Measurements from ENCODE around the gene FNIP1.
"Not testable (repeated sequence)": the region's sequence is repeated elsewhere in the genome, so short reads cannot be mapped to it uniquely, and the experiment has no call there.

The FNIP1 gene

DNA sequence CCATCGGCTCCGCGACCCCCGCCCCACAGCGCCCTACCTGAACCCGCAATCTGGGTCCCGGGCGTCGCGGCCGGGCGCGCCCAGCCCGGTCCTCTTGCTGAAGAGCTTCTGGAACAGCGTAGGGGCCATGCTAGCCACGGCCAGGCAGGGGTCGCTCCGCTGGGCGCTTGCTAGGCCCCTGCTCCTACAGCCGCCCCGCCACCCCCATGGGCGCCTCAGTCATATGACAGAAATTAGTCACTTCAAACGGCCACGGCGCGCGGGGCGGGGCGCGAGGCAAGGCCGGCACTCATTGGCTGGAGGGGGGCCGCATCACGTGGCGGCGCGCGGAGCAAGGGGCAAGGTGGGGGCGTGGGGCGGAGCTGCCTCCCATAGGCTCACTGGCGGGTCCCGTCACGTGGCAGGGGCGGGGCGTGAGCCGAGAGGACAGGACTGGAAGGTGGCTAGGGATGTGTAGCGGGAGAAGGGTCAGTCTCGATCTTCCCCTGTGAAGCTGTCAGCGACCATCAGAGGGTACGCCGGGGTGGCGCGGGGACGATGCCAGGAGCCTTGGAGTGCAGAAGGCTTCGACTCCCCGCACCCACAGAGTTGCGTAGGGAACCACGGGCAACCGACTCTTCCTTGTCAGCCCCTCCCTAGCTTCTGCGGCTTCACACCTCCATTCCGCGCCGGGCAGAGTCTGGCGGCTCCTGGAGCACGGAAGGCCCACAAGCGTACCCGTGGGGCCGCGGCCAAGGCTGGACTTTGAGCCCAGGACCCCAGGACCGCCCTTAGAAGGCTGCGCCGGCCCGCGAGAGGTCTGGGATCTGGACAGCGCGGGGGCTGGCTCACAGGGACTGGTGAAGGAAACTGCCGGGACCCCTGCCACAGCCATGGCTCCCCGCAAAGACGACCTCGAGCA, at the start of gene FNIP1:
TSS of gene FNIP1 (minus strand) at position 225 of the 901 bp plus-strand sequence. CDS start at position 129, 96 bp downstream.
- in situ Hi-C loops (cut with HindIII; ENCODE audit: low sequenced_read_pairs) = loop anchor here (10.0 kb wide), 1 partner anchor 208 kb away; no protein-coding TSS in a partner anchor

DNA sequence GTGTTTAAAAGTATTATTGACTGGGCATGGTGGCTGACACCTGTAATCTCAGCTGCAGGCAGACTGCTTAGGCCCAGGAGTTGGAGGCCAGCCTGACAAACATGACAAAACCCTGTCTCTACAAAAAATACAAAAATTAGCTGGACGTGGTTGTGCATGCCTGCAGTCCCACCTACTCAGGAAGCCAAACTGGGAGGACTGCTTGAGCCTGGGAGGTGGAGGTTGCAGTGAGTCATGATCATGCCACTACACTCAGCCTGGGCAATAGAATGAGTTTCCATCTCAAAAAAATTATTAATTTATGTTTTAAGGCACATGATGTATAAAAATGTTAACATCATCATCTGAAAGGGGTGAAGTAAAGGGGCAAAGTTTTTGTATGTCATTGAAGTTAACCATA, 49.7 kb upstream of the FNIP1 start:
- in situ Hi-C loops (cut with HindIII; ENCODE audit: low sequenced_read_pairs) = no loop called here

DNA sequence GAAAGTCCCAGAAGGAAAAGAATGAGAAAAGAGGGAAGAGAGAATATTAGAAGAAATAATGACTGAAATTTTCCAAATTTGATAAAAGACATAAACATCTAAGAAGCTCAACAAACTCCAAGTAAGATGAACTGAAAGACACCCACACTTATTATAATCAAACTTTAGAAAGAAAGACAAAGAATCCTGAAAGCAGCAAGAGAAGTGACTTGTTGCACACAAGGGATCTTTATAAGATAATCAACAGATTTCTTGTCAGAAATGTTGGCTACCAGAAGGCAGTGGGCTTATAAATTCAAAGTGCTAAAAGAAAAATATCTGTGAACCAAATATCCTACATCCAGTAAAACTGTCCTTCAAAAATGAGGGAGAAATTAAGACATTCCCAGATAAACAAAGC, 49.0 kb upstream of the FNIP1 start:
- in situ Hi-C loops (cut with HindIII; ENCODE audit: low sequenced_read_pairs) = no loop called here

DNA sequence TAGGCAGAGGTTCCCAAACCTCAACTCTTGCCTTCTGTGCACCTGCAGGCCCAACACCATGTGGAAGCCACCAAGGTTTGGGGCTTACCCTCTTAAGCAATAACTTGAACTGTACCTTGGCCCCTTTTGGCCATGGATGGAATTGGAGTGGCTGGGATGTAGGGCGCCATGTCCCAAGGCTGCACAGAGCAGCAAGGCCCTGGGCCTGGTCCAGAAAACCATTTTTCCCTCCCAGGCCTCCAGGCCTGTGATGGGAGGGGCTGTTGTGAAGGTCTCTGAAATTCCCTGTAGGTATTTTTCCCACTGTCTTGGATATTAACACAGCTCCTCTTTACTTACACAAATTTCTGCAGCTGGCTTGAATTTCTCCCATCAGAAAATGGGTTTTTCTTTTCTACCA, 46.2 kb upstream of the FNIP1 start:
- in situ Hi-C loops (cut with HindIII; ENCODE audit: low sequenced_read_pairs) = not testable (repeated sequence)

DNA sequence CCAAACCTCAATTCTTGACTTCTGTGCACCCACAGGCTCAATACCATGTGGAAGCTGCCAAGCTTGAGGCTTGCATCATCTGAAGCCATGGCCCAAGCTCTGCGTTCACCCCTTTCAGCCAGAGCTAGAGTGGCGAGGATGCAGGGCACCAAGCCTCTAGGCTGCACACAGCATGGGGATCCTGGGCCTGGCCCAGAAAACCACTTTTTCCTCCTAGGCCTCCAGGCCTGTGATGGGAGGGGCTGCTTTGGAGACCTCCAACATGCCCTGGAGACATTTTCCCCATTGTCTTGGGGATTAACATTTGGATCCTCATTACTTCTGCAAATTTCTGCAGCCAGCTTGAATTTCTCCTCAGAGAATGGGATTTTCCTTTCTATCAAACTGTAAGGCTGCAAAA, 35.9 kb upstream of the FNIP1 start:
- in situ Hi-C loops (cut with HindIII; ENCODE audit: low sequenced_read_pairs) = not testable (repeated sequence)

DNA sequence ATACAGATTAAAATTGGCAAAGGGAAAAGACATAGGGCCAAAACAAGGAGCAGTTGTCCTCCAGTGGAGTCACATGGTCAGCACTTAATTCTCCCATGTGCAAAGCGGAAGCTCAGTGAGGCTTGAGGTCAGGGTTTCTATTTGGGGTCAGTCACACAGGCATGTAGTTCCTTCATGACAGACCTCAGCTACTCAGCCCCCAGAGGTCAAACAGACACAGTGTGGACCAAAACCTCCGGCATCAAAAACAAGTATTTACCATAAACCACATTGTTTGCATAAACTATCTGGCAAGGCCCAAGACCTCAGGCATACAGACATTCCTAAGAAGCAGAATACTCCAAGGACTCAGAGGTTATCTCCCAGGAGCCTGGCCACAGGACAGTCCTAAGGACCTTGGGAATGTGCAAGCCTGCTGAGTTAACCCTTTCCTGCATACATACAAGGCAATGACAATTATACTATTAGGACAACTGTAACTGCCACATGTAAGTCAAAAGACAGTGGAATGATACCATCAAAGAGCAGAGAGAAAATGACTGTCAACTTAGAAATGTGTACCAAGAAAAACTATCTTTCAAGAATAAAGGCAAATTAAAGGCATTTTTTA, 28.7 kb upstream of the FNIP1 start:
- in situ Hi-C loops (cut with HindIII; ENCODE audit: low sequenced_read_pairs) = no loop called here

DNA sequence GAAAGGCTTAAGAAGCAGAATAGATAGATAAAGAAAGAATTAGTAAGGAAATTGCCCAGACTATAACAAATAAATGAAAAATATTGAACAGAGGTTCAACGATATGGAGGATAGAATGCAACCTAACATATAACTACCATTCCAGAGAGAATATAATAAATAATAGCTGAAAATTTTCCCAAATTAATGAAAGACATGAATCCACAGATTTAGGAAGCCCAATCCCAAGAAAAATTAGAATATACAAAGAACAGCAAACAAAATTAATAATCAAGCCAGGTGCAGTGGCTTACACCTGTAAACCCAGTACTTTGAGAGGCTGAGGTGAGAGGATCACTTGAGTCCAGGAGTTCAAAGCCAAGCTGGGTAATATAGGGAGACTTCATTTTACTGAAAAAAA, 27.8 kb upstream of the FNIP1 start:
- in situ Hi-C loops (cut with HindIII; ENCODE audit: low sequenced_read_pairs) = no loop called here

DNA sequence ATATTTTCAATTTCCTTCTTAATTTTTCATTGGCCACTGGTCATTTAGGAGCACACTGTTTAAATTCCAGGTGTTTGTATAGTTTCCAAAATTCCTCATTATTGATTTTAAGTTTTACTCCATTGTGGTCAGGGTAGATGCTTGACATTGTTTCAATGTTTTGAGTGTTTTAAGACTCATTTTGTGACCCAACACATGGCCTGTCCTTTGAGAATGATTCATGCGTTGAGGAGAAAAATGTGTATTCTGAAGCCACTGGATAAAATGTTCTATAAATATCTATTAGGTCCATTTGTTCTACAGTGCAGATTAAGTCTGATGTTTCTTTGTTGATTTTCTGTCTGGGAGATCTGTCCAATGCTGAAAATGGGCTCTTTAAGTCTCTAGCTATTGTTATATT, 24.4 kb upstream of the FNIP1 start:
- in situ Hi-C loops (cut with HindIII; ENCODE audit: low sequenced_read_pairs) = no loop called here

DNA sequence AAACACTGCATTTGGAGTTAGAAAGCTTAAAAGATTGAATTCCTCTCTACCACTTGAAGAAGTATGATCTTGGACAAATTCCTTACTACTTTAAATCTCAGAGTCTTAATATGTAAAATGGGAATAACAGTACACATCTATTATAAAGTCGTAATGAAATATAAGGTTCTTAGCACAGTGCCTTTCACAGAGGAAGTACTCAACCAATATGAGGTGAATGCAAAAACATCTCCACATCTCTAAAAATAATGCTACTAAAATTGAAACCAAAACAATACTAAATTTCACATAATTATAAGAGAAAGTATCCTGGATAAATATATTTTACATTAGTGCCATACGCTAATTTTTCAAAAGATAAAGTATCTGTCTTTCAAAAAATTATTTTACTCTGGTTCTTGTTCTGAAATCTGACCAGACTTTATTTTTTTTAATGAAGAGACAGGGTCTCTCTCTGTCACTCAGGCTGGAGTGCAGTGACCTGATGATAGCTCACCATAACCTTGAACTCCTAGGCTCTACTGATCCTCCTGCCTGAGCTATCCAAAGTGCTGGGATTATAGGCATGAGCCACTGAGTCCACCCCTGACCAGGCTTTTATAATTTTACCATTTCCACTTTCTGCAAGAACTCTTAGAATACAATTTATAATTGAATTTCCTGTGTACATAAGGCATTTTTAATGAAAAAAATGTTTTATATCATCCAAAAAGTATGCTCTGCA, 21.3 kb upstream of the FNIP1 start:
- in situ Hi-C loops (cut with HindIII; ENCODE audit: low sequenced_read_pairs) = no loop called here

DNA sequence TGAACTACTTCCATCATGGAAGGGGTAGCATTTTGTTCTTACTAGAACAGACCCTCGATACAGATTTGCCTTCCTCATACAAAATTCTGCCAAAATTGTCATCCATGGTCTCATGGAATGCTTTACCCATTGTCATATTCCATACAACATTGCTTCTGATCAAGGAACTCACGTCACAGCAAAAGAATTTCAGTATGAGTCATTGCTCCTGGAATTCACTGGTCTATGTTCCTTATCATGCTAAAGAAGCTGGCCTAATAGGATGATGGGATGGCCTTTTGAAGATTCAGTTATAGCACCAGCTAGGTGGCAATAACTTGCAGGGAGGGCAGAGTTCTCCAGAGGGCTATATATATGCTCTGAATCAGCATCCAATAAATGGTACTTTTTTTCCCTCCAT, 18.2 kb upstream of the FNIP1 start:
- in situ Hi-C loops (cut with HindIII; ENCODE audit: low sequenced_read_pairs) = no loop called here

DNA sequence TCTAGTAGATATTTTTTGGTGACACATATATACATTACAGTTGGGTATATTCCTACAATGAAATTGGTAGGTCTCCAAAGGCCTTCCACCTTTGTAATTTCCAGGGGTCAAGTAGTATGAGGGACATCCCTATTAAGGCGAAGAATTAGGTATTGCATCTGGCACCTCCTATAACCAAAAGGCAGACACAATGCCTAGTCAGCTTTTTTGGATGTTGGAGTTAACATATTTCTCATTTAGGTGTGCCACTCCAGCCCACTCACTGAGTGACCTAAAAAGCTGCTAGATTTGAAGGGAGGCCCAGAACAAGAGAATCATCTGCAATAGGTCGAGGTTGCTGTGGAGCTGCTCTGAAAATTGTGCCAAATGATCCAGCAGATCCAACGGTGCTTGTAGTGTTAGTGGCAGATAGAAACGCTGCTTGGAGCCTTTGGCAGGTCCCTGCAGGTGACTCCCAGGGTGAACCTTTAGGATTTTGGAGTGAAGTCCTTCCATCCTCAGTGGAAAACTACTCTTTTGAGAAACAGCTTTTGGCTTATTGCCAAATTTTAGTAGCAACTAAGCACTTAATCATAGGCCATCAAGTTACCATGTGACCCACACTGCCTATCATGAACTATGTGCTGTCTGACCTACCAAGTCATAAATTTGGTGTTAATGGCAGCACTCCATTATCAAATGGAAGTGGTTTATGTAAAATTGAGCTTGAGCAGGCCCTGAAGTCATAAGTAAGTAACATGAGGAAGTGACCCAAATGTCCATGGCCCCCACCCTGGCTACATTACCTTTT, 15.7 kb upstream of the FNIP1 start:
- in situ Hi-C loops (cut with HindIII; ENCODE audit: low sequenced_read_pairs) = no loop called here

DNA sequence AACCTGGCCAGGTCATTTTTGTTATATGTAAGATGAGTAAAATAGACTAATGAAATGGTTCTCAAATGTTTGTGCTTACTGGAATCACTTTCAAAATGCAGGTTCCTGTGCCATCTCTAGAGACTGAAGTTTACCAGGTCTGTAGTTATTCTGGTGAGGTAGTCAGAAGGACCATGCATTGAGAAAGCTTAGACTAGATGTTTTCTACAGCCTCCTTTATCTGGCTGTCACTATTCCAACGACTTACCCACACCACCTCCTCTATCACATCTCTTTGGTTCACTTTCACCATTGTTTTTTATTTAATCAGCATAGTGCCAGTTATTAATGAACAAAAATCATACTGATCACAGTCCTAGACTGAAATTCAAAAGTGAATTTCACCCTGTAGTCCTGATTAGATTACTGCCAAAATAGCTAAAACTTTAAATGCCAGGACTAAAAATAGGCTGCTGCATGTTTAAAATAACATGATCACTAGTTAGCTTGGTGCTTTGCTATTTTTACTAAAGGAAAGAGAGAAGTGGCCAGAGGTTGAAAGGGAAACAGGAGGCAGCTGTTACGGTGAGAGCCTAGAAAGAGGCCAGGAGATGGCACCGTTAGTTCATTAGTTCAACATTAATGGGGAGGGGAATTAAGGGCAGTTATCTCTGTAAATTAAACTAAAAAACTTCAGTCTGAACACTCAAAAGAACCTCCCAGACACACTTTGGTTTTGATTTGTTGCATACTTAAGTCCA, 13.9 kb upstream of the FNIP1 start:
- in situ Hi-C loops (cut with HindIII; ENCODE audit: low sequenced_read_pairs) = no loop called here

DNA sequence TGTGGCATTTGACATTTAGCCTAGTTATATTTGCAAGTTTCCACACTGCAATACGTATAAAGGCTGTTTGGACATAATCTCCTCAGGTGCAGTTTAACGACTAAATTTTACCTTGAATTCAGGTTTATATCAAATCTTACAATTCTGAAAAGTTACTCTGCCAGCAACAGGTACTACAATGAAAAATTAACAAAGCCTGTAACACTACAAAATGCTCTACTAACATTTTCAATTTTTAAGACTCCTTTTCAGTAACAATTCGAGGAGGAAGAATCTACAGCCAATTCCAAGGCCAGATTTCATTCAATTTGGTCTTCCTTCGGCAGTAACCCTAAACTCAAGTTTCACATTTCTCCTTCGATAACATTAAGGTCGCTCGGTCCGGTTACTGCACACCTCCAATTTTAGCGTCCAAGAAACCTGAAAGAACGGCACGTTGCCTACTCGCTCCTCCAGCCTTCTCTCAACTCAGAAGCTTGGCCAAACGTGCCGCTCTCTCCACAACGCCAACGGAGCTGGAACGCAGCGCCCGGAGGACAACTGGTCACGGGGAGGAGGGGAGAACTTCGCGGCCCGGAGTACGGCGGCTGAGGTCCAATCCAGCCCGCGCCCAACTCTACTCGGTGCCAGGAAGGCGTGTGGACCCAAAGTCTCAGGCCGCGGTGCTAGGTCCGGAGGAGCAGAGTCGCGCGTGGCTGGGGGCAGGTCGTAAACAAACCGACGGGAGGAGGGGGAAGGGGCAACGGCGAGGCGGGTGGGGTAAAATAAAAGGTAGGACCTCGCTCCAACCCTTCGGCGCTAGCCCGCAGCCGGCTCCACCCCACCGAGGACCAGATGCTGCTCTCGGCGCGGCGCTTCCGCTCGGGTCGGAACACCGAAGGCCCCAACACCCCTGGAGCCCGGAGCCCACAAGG, 681 bp downstream of the FNIP1 start:
- in situ Hi-C loops (cut with HindIII; ENCODE audit: low sequenced_read_pairs) = loop anchor here (10.0 kb wide), 1 partner anchor 209 kb away; no protein-coding TSS in a partner anchor

DNA sequence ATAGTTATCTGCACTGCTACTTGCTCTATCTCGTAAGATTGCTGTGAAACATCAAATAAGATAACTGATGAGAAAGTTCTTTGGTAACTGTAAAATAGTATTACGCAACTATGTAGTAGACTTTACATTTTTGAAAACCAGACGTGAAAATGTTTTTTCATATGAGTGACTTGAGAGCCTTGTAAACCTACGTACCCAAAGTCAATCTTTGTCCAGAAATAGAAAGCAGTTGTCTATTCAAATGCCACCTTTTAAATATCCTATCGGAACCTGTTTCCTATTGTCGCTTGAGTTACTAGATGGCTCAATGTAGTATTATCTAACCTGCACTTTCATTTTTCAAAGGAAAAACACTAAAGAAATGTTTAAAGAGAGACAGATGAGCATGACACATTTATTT, 1.6 kb downstream of the FNIP1 start:
- in situ Hi-C loops (cut with HindIII; ENCODE audit: low sequenced_read_pairs) = loop anchor here (10.0 kb wide), 1 partner anchor 210 kb away; no protein-coding TSS in a partner anchor

DNA sequence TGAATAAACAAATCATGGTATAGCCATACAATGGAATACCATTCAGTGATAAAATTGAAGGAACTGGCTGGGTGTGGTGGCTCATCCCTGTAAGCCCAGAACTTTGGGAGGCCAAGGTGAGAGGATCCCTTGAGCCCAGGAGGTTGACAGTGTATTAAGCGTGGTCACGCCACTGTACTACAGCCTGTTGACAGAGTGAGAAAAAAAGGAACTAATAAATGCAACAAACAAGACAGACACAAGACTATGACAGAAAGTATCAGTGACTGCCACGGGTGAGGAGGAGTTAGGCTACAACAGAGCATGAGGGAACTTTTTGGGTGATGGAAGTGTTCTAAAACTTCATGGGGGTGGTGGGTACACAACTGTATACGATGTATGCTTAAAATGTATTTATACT, 2.2 kb downstream of the FNIP1 start:
- in situ Hi-C loops (cut with HindIII; ENCODE audit: low sequenced_read_pairs) = loop anchor here (10.0 kb wide), 1 partner anchor 210 kb away; no protein-coding TSS in a partner anchor

DNA sequence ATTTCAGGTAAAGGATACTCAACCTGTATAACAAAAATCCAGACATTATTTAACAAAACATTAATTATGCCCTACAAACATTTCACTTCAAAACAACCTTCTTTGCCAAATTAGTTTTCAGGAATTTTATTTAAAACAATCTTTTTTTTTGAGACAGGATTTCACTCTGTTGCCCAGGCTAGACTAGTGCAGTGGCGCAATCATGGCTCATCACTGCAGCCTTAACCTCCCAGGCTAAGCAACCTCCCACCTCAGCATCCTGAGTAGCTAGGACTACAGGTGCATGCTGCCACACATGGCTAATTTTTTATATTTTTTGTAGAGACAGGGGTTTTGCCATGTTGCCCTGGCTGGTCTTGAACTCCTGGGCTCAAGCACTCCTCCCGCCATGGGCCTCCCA, 3.9 kb downstream of the FNIP1 start:
- in situ Hi-C loops (cut with HindIII; ENCODE audit: low sequenced_read_pairs) = loop anchor here (10.0 kb wide), 1 partner anchor 212 kb away; no protein-coding TSS in a partner anchor

DNA sequence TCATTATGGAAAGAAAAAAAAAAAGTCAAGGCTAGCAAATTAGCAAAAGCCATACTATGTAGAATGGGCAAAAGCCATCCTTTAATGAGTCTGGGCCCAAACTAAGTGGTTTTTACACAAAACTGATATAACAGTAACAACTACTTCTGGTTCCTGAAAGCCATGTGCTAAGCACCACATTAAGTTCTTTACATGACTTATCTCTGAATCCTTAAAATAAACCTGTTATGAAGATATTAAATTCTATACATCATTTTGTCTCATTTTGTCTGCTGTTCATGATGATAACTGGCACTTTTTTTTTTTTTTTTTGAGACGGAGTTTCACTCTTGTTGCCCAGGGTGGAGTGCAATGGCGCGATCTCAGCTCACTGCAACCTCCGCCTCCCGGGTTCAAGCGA, 5.0 kb downstream of the FNIP1 start:
- in situ Hi-C loops (cut with HindIII; ENCODE audit: low sequenced_read_pairs) = loop anchor here (10.0 kb wide), 1 partner anchor 213 kb away; no protein-coding TSS in a partner anchor

DNA sequence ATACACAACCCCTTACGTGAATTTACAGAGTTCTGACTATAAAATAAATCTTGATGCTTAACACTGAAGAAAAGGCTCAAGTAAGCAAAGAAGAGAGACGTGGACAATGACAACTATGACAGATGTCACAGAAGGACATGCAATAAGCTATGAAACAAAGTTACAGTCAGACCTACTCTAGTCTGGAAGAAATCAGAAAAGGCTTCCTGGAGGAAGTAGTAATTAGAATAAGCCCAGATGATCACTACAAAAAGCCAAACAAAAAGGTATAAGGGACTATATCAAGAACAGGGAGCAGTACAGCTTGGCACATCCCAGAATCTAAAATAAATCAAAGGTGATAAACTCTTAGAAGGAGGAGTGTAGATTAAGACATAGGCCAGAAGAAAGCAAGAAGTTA, 6.3 kb downstream of the FNIP1 start:
- in situ Hi-C loops (cut with HindIII; ENCODE audit: low sequenced_read_pairs) = loop anchor here (10.0 kb wide), 1 partner anchor 214 kb away; no protein-coding TSS in a partner anchor

DNA sequence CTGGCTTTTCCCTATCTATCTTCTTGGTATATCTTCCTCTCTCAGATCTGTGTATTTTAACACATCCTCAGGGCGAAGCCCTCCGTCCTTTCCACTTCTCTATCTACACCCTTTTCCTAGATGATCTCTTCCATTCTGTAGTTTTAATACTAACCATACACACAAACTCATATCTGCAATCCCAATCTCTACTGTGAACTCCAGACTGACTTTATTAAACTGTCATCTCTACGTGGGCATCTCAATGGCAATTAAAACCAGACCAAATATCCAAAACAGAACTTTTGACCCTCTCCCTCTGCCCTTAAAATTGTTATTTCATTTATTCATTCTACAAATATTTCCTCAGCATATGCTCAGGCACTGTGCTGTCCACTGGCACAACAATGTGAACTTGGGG, 7.1 kb downstream of the FNIP1 start:
- in situ Hi-C loops (cut with HindIII; ENCODE audit: low sequenced_read_pairs) = loop anchor here (10.0 kb wide), 1 partner anchor 215 kb away; no protein-coding TSS in a partner anchor
